ENCODE measurements around the gene GSTCD. TPM values are rescaled to one million over a fixed set of nuclear protein-coding genes. Genes with fewer than 3 reads are reported as not detected.

The GSTCD gene
- total RNA-seq, 1 experiment from 2014 or later = 22.5 TPM

DNA sequence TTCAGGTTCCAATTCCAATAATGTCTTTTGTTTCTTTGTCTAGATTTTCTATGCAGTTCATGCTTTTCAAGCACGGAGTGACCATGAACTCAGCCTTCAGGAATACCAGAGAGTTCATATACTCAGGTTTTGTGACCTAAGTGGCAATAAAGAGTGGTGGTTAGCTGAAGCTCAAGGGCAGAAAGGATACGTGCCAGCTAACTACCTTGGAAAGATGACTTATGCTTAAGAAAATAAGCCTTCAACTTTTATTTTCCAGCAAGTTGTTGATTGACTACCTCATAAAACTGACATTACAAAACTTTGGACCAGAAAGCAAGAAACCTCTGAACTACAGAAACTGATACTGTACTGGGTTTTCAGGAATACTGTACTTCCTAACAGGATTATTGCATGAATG, 30.9 kb upstream of the GSTCD start:
- no peak overlapping the region for H3K4me3 ChIP-seq (replicated peaks in 1 of 2; ENCODE audit: low read depth in 1 of 2, low read length in 2 of 2)
- ChIA-PET RAD21 (ENCODE audit: low non-redundant PET in 1 of 2, low total read pairs in 2 of 2, uncharacterized antibody in 2 of 2, unreplicated experiment in 2 of 2) (no interaction called here), CTCF (no interaction called here), POLR2A (no interaction called here)
- no peaks in the 10 kb centered on the region for H3K79me2 ChIP-seq (ENCODE audit: insufficient read depth, low read length)
- H3K4me1 ChIP-seq (ENCODE audit: control insufficient read depth in 1 of 2, insufficient read depth in 2 of 2, low read length in 2 of 2) = no peaks in the 10 kb centered on the region
- DNase-seq (ENCODE audit: low read depth, low spot score) (no peak), ATAC-seq (no peak)
- no peaks in the 10 kb centered on the region for H4K20me1 ChIP-seq (ENCODE audit: insufficient read depth)
- TF ChIP-seq TCF7L2 (IDR thresholded peaks at IDR 0.05; ENCODE audit: borderline replicate concordance, extremely low read depth, insufficient read depth, insufficient read length) = no peak
- TF ChIP-seq POLR2AphosphoS5 (IDR thresholded peaks at IDR 0.05; ENCODE audit: low read depth, low read length) = no peak
- TF ChIP-seq, protein P1, sequence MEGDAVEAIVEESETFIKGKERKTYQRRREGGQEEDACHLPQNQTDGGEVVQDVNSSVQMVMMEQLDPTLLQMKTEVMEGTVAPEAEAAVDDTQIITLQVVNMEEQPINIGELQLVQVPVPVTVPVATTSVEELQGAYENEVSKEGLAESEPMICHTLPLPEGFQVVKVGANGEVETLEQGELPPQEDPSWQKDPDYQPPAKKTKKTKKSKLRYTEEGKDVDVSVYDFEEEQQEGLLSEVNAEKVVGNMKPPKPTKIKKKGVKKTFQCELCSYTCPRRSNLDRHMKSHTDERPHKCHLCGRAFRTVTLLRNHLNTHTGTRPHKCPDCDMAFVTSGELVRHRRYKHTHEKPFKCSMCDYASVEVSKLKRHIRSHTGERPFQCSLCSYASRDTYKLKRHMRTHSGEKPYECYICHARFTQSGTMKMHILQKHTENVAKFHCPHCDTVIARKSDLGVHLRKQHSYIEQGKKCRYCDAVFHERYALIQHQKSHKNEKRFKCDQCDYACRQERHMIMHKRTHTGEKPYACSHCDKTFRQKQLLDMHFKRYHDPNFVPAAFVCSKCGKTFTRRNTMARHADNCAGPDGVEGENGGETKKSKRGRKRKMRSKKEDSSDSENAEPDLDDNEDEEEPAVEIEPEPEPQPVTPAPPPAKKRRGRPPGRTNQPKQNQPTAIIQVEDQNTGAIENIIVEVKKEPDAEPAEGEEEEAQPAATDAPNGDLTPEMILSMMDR (IDR thresholded peaks at IDR 0.05 in 2 of 3, conservative IDR thresholded peaks at IDR 0.05 in 1 of 3; ENCODE audit: borderline replicate concordance in 1 of 3, insufficient read depth in 1 of 3, low read depth in 2 of 3, low read length in 2 of 3) = no peak
- no peak for TF ChIP-seq JUND (IDR thresholded peaks at IDR 0.05)
- TF ChIP-seq, protein P2, sequence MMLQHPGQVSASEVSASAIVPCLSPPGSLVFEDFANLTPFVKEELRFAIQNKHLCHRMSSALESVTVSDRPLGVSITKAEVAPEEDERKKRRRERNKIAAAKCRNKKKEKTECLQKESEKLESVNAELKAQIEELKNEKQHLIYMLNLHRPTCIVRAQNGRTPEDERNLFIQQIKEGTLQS (IDR thresholded peaks at IDR 0.05) = no peak
- TF ChIP-seq EZH2 (IDR thresholded peaks at IDR 0.05) = no peak
- no peaks in the 10 kb centered on the region for H3K9me2 ChIP-seq (ENCODE audit: insufficient read depth)
- no TSS peak for BruUV-seq (replicated peaks)
- no peak overlapping the region for H2AFZ ChIP-seq (ENCODE audit: low read depth, low read length, poor library complexity, severe bottlenecking)
- no peak overlapping the region for H3K4me2 ChIP-seq (ENCODE audit: low read length)
- no peaks in the 10 kb centered on the region for H3K9me3 ChIP-seq (ENCODE audit: control insufficient read depth in 1 of 2, insufficient read depth in 1 of 2, low read depth in 1 of 2, low read length in 2 of 2)
- no peaks in the 10 kb centered on the region for H3K27me3 ChIP-seq (ENCODE audit: insufficient read depth, low read length)
- no peak overlapping the region for H3K9ac ChIP-seq (ENCODE audit: low read length)
- peaks cover 2% of the 10 kb centered on the region in 2 experiments; a peak in 3 of 4 replicates for H3K36me3 ChIP-seq (ENCODE audit: control insufficient read depth in 1 of 2, insufficient read depth in 2 of 2, low read length in 2 of 2)
- intact Hi-C loops (cut with micrococcal nuclease) = no loop called here
- H3K27ac ChIP-seq (ENCODE audit: low read depth, low read length) = no peak overlapping the region

DNA sequence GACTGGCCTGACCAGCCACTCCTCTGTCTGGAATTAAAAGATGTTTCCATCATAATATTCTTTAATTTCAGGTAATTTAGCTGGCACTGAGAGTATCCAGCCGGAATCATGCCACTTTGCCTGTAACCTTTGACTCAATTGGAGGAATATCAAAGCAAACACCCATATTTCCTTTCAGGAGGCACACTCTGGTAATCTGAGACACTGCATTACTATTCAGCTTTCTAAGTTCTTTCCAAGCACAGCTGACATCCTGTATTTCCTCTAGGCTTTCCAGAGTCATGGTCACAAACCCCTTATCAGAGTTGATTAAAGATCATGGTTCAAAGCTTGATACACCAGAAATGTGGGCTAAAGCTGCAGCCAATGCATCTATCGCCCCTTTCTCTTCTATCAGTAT, 29.4 kb upstream of the GSTCD start:
- BruUV-seq (replicated peaks) = no TSS peak
- intact Hi-C loops (cut with micrococcal nuclease) = no loop called here
- CTCF ChIA-PET = no interaction called here

More for the DNA sequence above, 29.4 kb upstream of the GSTCD start:
- DNase-seq (ENCODE audit: low read depth, low spot score) = no peak
- ATAC-seq = no peak
- ChIA-PET RAD21 (ENCODE audit: low non-redundant PET in 1 of 2, low total read pairs in 2 of 2, uncharacterized antibody in 2 of 2, unreplicated experiment in 2 of 2) (no interaction called here), POLR2A (no interaction called here)
- no peak for TF ChIP-seq JUND (IDR thresholded peaks at IDR 0.05)
- TF ChIP-seq, protein P3, sequence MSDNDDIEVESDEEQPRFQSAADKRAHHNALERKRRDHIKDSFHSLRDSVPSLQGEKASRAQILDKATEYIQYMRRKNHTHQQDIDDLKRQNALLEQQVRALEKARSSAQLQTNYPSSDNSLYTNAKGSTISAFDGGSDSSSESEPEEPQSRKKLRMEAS (IDR thresholded peaks at IDR 0.05) = no peak
- H3K4me1 ChIP-seq (ENCODE audit: control insufficient read depth in 1 of 2, insufficient read depth in 2 of 2, low read length in 2 of 2) = no peaks in the 10 kb centered on the region
- no peak overlapping the region for H3K9ac ChIP-seq (ENCODE audit: low read length)
- no peak overlapping the region for H3K4me3 ChIP-seq (replicated peaks in 1 of 2; ENCODE audit: low read depth in 1 of 2, low read length in 2 of 2)
- peaks cover 3 to 6% of the 10 kb centered on the region in 2 experiments; a peak in 3 of 4 replicates for H3K36me3 ChIP-seq (ENCODE audit: control insufficient read depth in 1 of 2, insufficient read depth in 2 of 2, low read length in 2 of 2)
- no peaks in the 10 kb centered on the region for H3K9me2 ChIP-seq (ENCODE audit: insufficient read depth)
- no peaks in the 10 kb centered on the region for H4K20me1 ChIP-seq (ENCODE audit: insufficient read depth)
- H2AFZ ChIP-seq (ENCODE audit: low read depth, low read length, poor library complexity, severe bottlenecking) = no peak overlapping the region
- no peak overlapping the region for H3K27ac ChIP-seq (ENCODE audit: low read depth, low read length)
- H3K27me3 ChIP-seq (ENCODE audit: insufficient read depth, low read length) = no peaks in the 10 kb centered on the region
- H3K4me2 ChIP-seq (ENCODE audit: low read length) = no peak overlapping the region
- no peaks in the 10 kb centered on the region for H3K79me2 ChIP-seq (ENCODE audit: insufficient read depth, low read length)
- H3K9me3 ChIP-seq (ENCODE audit: control insufficient read depth in 1 of 2, insufficient read depth in 1 of 2, low read depth in 1 of 2, low read length in 2 of 2) = no peaks in the 10 kb centered on the region

All from HCT116 (cell line).